AG04449 (cell line): ENCODE data around the gene NRG3.
"Not testable (repeated sequence)": the region's sequence is repeated elsewhere in the genome, so short reads cannot be mapped to it uniquely, and the experiment has no call there.

Experiments
- CTCF ChIA-PET: fragments of 350-600 bp; formaldehyde crosslinking; extraction: SDS; loops from one replicate; lab custom pipeline; 2021; ENCODE audit warnings: antibody characterized with exemption; lab: Yijun Ruan, JAX
- POLR2A ChIA-PET: fragments of 400-600, 350-600 bp; formaldehyde crosslinking; extraction: SDS; loops from one replicate; lab custom pipeline; 2020; ENCODE audit warnings: antibody characterized with exemption, inconsistent platforms; lab: Yijun Ruan, JAX
- DNase-seq: peaks from one replicate; pipeline ENCODE4 v3.0.0-alpha.2; 2010; ENCODE audit warnings: low read depth, low spot score
- H3K4me3 ChIP-seq: 2 replicates; pipeline ENCODE4 v1.5.1; 2011; ENCODE audit warnings: low read depth, mild to moderate bottlenecking, control low read depth, low read length
- CTCF ChIP-seq: IDR thresholded peaks from one replicate; pipeline ENCODE4 v1.5.1; 2011; ENCODE audit warnings: mild to moderate bottlenecking, moderate library complexity, low read length, control low read depth, inconsistent platforms; ENCODE audit not compliant: insufficient read depth; ENCODE audit errors: missing control alignments

Gene NRG3

GRCh38 chr10:82986216-82986615 lies 1111.2 kb downstream of the NRG3 start:
- no peak for TF ChIP-seq CTCF
- POLR2A ChIA-PET, result no interaction called here
- CTCF ChIA-PET, result no interaction called here
- no peak for DNase-seq
- H3K4me3 ChIP-seq, result no peak overlapping the region

- DNase-seq, CTCF ChIA-PET, POLR2A ChIA-PET, H3K4me3 ChIP-seq: not testable (repeated sequence)
These were observed 1131.5 kb downstream of the NRG3 start for GRCh38 chr10:83006479-83006878.

GRCh38 chr10:83007510-83007909 lies 1132.5 kb downstream of the NRG3 start:
- no peak for DNase-seq
- TF ChIP-seq CTCF, result no peak
- ChIA-PET POLR2A (no interaction called here), CTCF (no interaction called here)
- no peak overlapping the region for H3K4me3 ChIP-seq

- no peak overlapping the region for H3K4me3 ChIP-seq
- ChIA-PET CTCF (no interaction called here), POLR2A (no interaction called here)
- DNase-seq, result peak; percentile 2
- no peak for TF ChIP-seq CTCF
These were observed 1137.9 kb downstream of the NRG3 start for GRCh38 chr10:83012866-83013265.

- DNase-seq, result no peak
- CTCF ChIA-PET, result no interaction called here
- POLR2A ChIA-PET, result no interaction called here
- TF ChIP-seq CTCF, result no peak
- H3K4me3 ChIP-seq, result no peak overlapping the region
These were observed 1142.3 kb downstream of the NRG3 start for GRCh38 chr10:83017076-83017867.

- POLR2A ChIA-PET, result no interaction called here
- CTCF ChIA-PET, result no interaction called here
- no peak for DNase-seq
- H3K4me3 ChIP-seq, result no peak overlapping the region
- no peak for TF ChIP-seq CTCF
These were observed 1148.7 kb downstream of the NRG3 start for GRCh38 chr10:83023662-83024061.
